Measurements from ENCODE around the gene TSPAN18. TPM values are rescaled to one million over a fixed set of nuclear protein-coding genes. Genes with fewer than 3 reads are reported as not detected.

The TSPAN18 gene
- polyA plus RNA-seq, 1 experiment, result 0.98 TPM

DNA sequence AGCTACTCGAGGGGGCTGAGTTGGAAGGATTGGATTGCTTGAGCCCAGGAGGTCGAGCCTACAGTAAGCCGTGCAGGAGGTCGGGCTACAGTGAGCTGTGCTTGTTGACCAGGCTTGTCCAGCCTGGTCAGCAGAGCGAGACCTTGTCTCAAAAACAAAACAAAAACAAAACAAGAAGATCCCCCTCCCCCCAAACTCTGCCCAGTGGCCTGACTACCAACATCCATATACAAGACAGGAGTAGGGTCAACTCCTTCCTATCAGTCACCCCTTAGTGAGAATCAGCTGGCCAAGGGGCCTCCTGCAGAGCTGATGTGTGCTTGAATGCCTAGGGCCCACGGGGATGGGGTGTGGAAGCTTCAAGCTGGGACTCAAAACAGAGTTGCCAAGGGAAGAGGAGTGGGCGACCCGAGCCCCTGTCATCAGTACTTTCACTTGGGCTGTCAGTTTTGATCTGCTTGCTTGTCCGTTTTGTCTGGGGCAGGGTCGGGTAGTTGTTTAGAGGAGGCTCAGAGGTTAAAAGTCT is 942 bp upstream of the TSPAN18 start:
- ChIA-PET POLR2A (interaction anchor here (0.9 kb wide), 1 partner anchor 35 kb away, joined by 3 read pairs; no protein-coding TSS in a partner anchor), CTCF (interaction anchor here (0.8 to 2.5 kb wide), 5 partner anchors 105 to 186 kb away, joined by 3 to 11 read pairs (median 5); no protein-coding TSS in a partner anchor)
- DNase-seq (ENCODE audit: low read depth, low spot score), result no peak
- no peak overlapping the region for H3K27ac ChIP-seq (ENCODE audit: low read depth, low read length)
- H3K27me3 ChIP-seq (ENCODE audit: control insufficient read depth, insufficient read depth, low read length), result peaks cover 51% of the 10 kb centered on the region
- TF ChIP-seq, protein P1, sequence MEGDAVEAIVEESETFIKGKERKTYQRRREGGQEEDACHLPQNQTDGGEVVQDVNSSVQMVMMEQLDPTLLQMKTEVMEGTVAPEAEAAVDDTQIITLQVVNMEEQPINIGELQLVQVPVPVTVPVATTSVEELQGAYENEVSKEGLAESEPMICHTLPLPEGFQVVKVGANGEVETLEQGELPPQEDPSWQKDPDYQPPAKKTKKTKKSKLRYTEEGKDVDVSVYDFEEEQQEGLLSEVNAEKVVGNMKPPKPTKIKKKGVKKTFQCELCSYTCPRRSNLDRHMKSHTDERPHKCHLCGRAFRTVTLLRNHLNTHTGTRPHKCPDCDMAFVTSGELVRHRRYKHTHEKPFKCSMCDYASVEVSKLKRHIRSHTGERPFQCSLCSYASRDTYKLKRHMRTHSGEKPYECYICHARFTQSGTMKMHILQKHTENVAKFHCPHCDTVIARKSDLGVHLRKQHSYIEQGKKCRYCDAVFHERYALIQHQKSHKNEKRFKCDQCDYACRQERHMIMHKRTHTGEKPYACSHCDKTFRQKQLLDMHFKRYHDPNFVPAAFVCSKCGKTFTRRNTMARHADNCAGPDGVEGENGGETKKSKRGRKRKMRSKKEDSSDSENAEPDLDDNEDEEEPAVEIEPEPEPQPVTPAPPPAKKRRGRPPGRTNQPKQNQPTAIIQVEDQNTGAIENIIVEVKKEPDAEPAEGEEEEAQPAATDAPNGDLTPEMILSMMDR (IDR thresholded peaks at IDR 0.05; ENCODE audit: low read depth, low read length), result no peak
- no peak overlapping the region for H3K4me3 ChIP-seq (ENCODE audit: low read depth, low read length)
- peaks cover 3% of the 10 kb centered on the region; the same call in 1 of the 2 replicates for H3K9me3 ChIP-seq (ENCODE audit: control insufficient read depth, insufficient read depth, low read length)

DNA sequence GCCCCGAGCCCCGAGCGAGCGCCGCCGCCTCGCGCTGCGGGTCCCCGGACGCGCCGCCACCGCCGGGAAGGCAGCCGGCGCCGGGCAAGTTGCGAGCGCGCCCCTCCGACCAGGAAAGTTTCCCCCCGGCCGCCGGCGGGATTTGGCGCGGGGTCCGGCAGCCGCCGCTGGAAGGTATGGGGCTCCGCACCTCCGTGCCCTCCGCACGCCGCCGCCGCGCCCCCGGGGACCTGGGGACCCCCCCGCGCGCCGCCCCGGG is 281 bp downstream of the TSPAN18 start:
- H3K27me3 ChIP-seq (ENCODE audit: control insufficient read depth, insufficient read depth, low read length), result peaks cover 56% of the 10 kb centered on the region
- TF ChIP-seq, protein P1 (IDR thresholded peaks at IDR 0.05; ENCODE audit: low read depth, low read length), result no peak
- ChIA-PET CTCF (interaction anchor here (0.6 to 1.0 kb wide), 6 partner anchors 40 to 182 kb away, joined by 3 to 5 read pairs (median 4); no protein-coding TSS in a partner anchor), POLR2A (no interaction called here)
- peak overlapping the region; percentile 56 for H3K4me3 ChIP-seq (ENCODE audit: low read depth, low read length)
- no peak overlapping the region for H3K27ac ChIP-seq (ENCODE audit: low read depth, low read length)
- DNase-seq (ENCODE audit: low read depth, low spot score), result no peak
- H3K9me3 ChIP-seq (ENCODE audit: control insufficient read depth, insufficient read depth, low read length), result peaks cover 3% of the 10 kb centered on the region; the same call in 1 of the 2 replicates

DNA sequence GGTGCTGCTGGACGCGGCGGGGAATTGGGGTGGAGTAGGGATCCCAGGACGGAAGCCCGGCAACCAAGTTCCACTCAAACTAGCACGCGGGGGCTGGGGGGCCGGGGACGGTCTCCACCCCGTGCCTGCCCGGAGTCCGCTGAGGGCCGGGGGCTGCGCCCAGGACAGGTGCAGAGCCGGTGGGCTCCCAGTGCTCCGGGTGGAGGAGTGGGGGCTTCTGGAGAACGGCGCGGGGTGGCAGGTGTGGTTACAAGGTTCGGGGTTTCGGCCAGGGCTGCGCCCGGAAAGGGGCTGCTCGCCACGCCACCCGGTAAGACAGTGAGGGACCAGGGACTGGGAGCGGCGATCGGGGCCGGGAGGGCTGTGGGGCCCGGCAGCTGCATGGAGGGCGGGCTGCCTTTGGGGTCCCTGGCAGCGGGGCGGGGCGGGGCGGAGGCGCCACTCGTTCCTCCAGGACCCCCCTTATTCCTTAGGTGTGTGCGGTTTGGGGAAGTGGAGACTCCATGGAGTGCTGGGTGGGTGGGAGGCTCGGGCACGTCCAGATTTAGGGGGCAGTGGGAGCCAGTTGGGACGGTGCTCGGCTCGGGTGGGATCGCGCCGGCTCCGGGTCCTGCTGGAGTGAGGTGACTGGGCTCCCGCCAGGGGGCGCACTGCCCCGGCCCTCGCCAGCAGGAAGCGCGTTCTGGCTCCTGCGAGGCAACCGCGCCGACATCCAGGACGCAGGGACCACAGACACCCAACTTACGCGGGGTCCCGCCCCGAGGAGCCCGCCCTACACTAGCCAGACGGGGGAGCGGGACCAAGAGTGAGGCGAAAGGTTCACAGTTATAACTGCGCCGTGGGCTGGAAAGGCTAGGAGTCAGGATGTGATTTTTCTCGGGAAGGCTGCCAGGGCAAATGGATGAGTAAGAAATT is 868 bp downstream of the TSPAN18 start:
- Histone ChIP-seq H3K27ac (ENCODE audit: low read depth, low read length) (no peak overlapping the region), H3K9me3 (ENCODE audit: control insufficient read depth, insufficient read depth, low read length) (peaks cover 3% of the 10 kb centered on the region; the same call in 1 of the 2 replicates), H3K4me3 (ENCODE audit: low read depth, low read length) (peak overlapping the region; percentile 56), H3K27me3 (ENCODE audit: control insufficient read depth, insufficient read depth, low read length) (peaks cover 56% of the 10 kb centered on the region)
- TF ChIP-seq, protein P1 (IDR thresholded peaks at IDR 0.05; ENCODE audit: low read depth, low read length), result peak; percentile 88
- peak; percentile 26 for DNase-seq (ENCODE audit: low read depth, low spot score)
- ChIA-PET CTCF (interaction anchor here (0.6 to 1.0 kb wide), 6 partner anchors 40 to 181 kb away, joined by 3 to 5 read pairs (median 4); no protein-coding TSS in a partner anchor), POLR2A (no interaction called here)

DNA sequence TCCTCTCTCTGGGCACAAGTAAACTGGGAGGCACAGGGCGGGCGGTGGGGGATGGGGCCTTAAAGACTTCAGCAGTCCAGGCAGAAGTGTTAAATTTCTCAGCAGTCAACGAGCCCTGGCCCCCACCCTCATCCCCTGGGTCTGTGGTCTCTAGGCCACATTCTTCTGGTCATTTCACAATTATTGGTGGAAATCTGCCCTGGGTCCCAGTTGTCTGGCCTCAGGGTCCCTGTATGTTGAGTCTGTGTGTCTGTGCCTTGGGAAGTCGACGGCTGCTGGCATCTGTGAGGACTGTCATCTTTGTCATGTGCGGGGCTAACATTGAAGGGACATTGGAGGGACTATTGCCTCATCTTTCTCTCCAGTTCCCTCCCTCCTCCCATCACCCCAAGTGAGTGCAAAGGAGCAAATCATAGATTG is 1.7 kb downstream of the TSPAN18 start:
- TF ChIP-seq, protein P1 (IDR thresholded peaks at IDR 0.05; ENCODE audit: low read depth, low read length), result no peak
- H3K27ac ChIP-seq (ENCODE audit: low read depth, low read length), result no peak overlapping the region
- no peak for DNase-seq (ENCODE audit: low read depth, low spot score)
- CTCF ChIA-PET, result interaction anchor here (0.7 to 1.7 kb wide), 2 partner anchors 165 to 183 kb away, joined by 3 to 24 read pairs; no protein-coding TSS in a partner anchor
- POLR2A ChIA-PET, result no interaction called here
- no peak overlapping the region for H3K4me3 ChIP-seq (ENCODE audit: low read depth, low read length)
- H3K27me3 ChIP-seq (ENCODE audit: control insufficient read depth, insufficient read depth, low read length), result peaks cover 52% of the 10 kb centered on the region
- peaks cover 3% of the 10 kb centered on the region; the same call in 1 of the 2 replicates for H3K9me3 ChIP-seq (ENCODE audit: control insufficient read depth, insufficient read depth, low read length)
